Epithelial cell of esophagus (primary cell): ENCODE measurements around the gene C1D.

ENCODE experiments used
- DNase-seq: peaks from one replicate; pipeline ENCODE4 v3.0.0; 2010; ENCODE audit warnings: low read depth
- H3K4me3 ChIP-seq: 2 replicates; pipeline ENCODE4 v1.5.1; 2011; ENCODE audit warnings: mild to moderate bottlenecking, low read length, control low read depth
- TF ChIP-seq, protein P1 (sequence below): IDR thresholded peaks from 2 replicates; pipeline ENCODE4 v1.5.1; 2011; ENCODE audit warnings: low read depth, mild to moderate bottlenecking, low read length, control low read depth, inconsistent platforms; ENCODE audit not compliant: insufficient read depth; ENCODE audit errors: missing control alignments

Gene C1D

DNA sequence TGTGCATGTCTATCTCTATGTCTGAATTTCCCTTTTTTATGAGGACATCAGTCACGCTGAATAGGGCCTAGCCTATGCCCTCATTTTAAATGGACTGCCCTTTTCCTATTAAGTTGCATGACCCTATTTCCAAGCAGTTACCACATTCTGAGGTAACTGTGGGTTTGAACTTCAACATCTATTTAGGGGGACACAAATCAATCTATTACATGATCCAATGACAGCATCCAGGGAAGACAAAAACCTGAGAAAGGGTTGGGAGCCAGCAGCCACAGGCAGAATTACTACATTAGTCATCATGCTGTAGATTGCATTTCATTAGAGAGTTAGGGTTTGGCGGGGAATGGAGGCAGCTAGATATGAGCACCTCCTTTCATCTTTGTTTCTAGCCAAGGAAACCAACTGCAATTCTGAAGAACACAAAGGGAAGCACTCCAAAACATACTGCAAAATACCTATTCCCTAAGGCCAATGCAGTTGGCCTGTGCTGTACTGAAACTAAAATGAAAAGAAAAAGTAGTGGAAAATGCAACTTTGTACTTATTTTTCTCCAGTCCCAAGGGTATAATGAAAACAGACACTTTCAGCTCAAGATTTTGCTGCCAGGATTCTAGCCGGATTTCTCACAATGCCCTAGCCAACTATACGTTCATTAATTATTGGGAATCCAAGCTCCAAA lies 40.4 kb upstream of the C1D start:
- no peak overlapping the region for H3K4me3 ChIP-seq
- TF ChIP-seq, protein P1, sequence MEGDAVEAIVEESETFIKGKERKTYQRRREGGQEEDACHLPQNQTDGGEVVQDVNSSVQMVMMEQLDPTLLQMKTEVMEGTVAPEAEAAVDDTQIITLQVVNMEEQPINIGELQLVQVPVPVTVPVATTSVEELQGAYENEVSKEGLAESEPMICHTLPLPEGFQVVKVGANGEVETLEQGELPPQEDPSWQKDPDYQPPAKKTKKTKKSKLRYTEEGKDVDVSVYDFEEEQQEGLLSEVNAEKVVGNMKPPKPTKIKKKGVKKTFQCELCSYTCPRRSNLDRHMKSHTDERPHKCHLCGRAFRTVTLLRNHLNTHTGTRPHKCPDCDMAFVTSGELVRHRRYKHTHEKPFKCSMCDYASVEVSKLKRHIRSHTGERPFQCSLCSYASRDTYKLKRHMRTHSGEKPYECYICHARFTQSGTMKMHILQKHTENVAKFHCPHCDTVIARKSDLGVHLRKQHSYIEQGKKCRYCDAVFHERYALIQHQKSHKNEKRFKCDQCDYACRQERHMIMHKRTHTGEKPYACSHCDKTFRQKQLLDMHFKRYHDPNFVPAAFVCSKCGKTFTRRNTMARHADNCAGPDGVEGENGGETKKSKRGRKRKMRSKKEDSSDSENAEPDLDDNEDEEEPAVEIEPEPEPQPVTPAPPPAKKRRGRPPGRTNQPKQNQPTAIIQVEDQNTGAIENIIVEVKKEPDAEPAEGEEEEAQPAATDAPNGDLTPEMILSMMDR = no peak
- DNase-seq = peak; percentile 23

DNA sequence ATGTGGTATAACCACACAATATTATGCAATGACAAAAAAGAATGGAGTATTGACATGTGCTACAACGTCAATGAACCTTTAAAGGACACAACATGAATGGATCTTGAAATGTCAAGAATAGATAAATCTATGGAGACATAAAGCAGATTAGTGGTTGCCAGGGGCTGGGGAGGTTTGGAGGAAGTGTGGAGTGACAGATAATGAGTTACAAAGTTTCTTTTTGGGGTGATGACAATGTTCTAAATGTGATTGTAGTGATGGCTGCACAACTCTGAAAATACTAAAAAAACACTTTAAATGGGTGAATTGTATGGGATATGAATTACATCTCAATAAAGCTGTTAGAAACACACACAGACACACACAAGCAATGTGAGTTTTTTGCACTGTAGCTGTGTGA lies 37.4 kb upstream of the C1D start:
- no peak for DNase-seq
- no peak overlapping the region for H3K4me3 ChIP-seq
- TF ChIP-seq, protein P1 = no peak

DNA sequence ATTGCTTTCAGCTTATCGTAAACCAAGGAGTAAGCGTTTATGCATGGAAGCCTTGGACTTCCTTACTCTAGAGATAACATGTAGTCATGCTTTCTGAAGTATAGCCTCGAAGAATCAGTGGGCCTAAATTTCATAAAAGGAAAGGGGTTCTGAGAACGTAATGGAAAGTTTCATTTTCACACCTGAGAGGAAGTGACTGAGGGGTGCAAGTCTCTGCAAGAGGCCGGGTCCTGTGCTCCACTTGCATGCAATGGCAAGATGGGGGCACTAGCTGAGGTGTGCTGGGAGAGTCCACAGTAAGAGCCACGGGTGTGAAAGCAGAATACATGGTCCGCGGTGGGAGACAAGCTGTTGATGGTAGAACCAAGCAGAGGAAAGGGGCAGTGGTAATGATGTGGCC lies 36.5 kb upstream of the C1D start:
- DNase-seq = no peak
- TF ChIP-seq, protein P1 = no peak
- H3K4me3 ChIP-seq = no peak overlapping the region

DNA sequence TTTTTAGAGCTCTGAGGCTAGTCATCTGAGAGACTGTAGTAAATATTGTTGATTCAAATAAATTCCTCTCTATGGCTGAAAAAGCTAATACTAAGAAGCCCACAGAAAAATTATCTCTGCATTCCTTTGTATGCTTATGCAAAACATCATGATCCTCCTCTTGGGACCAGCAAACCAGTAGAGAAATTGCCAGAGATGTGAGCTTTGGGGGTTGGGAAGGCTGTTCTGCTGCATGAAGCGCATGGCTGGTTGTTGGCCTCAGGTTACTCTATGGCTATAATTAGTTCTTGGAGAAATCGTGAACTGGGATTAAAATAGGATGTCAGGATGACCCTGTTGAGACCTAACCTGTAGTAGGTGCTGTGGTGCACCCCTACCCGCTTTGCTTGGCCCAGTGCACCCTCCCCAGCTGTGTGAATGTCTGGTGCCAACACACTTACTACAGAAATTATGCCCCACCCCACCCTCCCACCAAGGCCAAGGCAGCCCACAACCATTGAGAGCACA lies 35.5 kb upstream of the C1D start:
- no peak for DNase-seq
- H3K4me3 ChIP-seq = no peak overlapping the region
- TF ChIP-seq, protein P1 = no peak

DNA sequence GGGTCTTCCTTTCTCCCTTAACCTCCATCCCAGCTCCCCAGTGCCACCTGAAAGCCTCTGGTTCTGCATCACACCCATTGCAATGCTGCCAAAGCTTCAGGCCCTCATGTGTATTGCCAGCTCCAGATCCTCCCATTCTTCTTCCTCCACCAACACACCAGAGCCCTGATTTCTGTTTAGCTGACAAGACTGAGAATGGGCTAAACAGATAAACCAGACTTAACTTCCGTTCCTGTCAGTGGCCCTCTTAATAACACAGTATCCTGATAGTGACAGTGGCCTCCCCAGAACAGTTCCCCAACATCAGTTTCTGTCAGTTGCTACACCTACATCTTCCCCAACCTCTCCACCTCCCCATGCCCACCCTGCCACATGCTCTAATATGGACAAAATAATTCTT lies 31.3 kb upstream of the C1D start:
- TF ChIP-seq, protein P1 = no peak
- DNase-seq = no peak
- no peak overlapping the region for H3K4me3 ChIP-seq

DNA sequence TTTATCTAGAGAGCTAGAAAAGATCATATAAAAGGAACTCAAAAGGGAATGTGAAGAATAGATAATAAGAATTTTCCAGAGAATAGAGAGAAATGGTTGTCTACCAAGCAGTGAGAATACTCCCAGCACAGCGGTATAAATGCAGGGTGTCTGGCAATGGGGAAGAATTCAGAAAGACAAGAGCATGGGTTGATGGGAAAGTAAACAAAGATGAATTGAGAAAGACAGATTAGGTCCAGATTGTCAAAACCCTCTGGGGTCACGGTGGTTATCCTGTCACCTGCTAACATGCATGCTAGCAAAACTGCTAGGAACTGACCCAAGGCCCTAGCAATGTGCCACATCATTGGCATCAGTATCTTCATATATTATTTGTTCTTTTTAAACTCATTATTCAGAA lies 30.8 kb upstream of the C1D start:
- DNase-seq = no peak
- no peak overlapping the region for H3K4me3 ChIP-seq
- TF ChIP-seq, protein P1 = no peak
